SK-N-SH (cell line): ENCODE results near the gene ZCCHC17. TPM values are rescaled to one million over a fixed set of nuclear protein-coding genes. Genes with fewer than 3 reads are reported as not detected.

Experiments used
- CTCF ChIA-PET: fragments of 300-600, 350-600 bp; formaldehyde crosslinking; extraction: SDS; loops from one replicate; lab custom pipeline; 2021; lab: Yijun Ruan, JAX
- POLR2A ChIA-PET: fragments of 350-600 bp; sonication (Branson Sonifier 250); formaldehyde crosslinking; extraction: SDS; loops from one replicate; lab custom pipeline; 2020; ENCODE audit warnings: antibody characterized with exemption, inconsistent platforms; lab: Yijun Ruan, JAX
- DNase-seq: peaks from one replicate; pipeline ENCODE4 v3.0.0; 2012
- H2AFZ ChIP-seq: fragments of 200-600 bp; sonication (generic); 2 replicates; pipeline ENCODE4 v1.8.1; 2016; ENCODE audit warnings: antibody characterized with exemption, mild to moderate bottlenecking, low read depth
- H3F3A ChIP-seq: fragments of 200-600 bp; sonication (generic); replicated peaks from 2 replicates; pipeline ENCODE3; 2016; ENCODE audit warnings: antibody characterized with exemption, mild to moderate bottlenecking; ENCODE audit not compliant: insufficient read depth
- H3K27ac ChIP-seq, 2 experiments: fragments of 200-500 bp in 1 of 2; fragments of 200-600 bp in 1 of 2; sonication (Bioruptor generic) in 1 of 2; sonication (generic), shearing (Covaris generic) in 1 of 2; 2 replicates each; pipeline versions ENCODE4 v1.5.1 to v1.6.1; 2014 to 2016; ENCODE audit warnings: low read depth in 2 of 2, inconsistent platforms in 1 of 2, low read length in 1 of 2, mild to moderate bottlenecking in 1 of 2, mixed read lengths in 1 of 2
- H3K27me3 ChIP-seq: fragments of 200-600 bp; sonication (generic), shearing (Covaris generic); 2 replicates; pipeline ENCODE4 v1.6.1; 2016; ENCODE audit warnings: mixed run types; ENCODE audit not compliant: insufficient read depth
- H3K36me3 ChIP-seq, 2 experiments: fragments of 200-500 bp in 1 of 2; fragments of 200-600 bp in 1 of 2; sonication (Bioruptor generic) in 1 of 2; sonication (generic) in 1 of 2; replicated peaks in 1 of 2; 2 replicates each; pipeline versions ENCODE3 to v1.5.1; 2014 to 2016; ENCODE audit warnings: low read length in 1 of 2, mild to moderate bottlenecking in 1 of 2; ENCODE audit not compliant: insufficient read depth in 2 of 2, control insufficient read depth in 1 of 2
- H3K4me1 ChIP-seq, 2 experiments: fragments of 200-500 bp in 1 of 2; fragments of 200-600 bp in 1 of 2; sonication (Bioruptor generic) in 1 of 2; sonication (generic), shearing (Covaris generic) in 1 of 2; 2 replicates each; pipeline versions ENCODE4 v1.5.1 to v1.6.1; 2014 to 2016; ENCODE audit warnings: low read depth in 1 of 2, low read length in 1 of 2, mixed run types in 1 of 2; ENCODE audit not compliant: insufficient read depth in 2 of 2, control insufficient read depth in 1 of 2
- H3K4me2 ChIP-seq: fragments of 200-600 bp; sonication (generic), shearing (Covaris generic); 2 replicates; pipeline ENCODE4 v1.6.1; 2017; ENCODE audit warnings: mixed run types
- H3K4me3 ChIP-seq, 2 experiments: fragments of 200-500 bp in 1 of 2; fragments of 200-600 bp in 1 of 2; sonication (Bioruptor generic) in 1 of 2; sonication (generic), shearing (Covaris generic) in 1 of 2; 2 replicates each; pipeline versions ENCODE4 v1.5.1 to v1.8.1; 2014 to 2016; ENCODE audit warnings: low read depth in 2 of 2, inconsistent platforms in 1 of 2, low read length in 1 of 2, mild to moderate bottlenecking in 1 of 2, mixed read lengths in 1 of 2, moderate library complexity in 1 of 2
- H3K79me2 ChIP-seq: fragments of 200-600 bp; sonication (generic); 2 replicates; pipeline ENCODE4 v1.8.1; 2017; ENCODE audit warnings: mild to moderate bottlenecking; ENCODE audit not compliant: insufficient read depth
- H3K9ac ChIP-seq: fragments of 200-600 bp; sonication (generic); 2 replicates; pipeline ENCODE4 v1.6.1; 2017; ENCODE audit warnings: mixed run types
- H3K9me2 ChIP-seq: fragments of 200-600 bp; sonication (generic); 2 replicates; pipeline ENCODE4 v1.6.1; 2017; ENCODE audit warnings: mixed run types
- H3K9me3 ChIP-seq: fragments of 200-600 bp; sonication (generic); 2 replicates; pipeline ENCODE4 v1.6.1; 2017; ENCODE audit warnings: mixed run types, mild to moderate bottlenecking, moderate library complexity
- H4K20me1 ChIP-seq: fragments of 200-600 bp; sonication (generic); 2 replicates; pipeline ENCODE4 v1.6.1; 2017; ENCODE audit warnings: mild to moderate bottlenecking, mixed run types; ENCODE audit not compliant: insufficient read depth
- CHD2 ChIP-seq: fragments of 150-350 bp; IDR thresholded peaks from 2 replicates; pipeline ENCODE4 v1.6.1; 2018; ENCODE audit warnings: low read length; ENCODE audit not compliant: partially characterized antibody
- ELF1 ChIP-seq: IDR thresholded peaks from 2 replicates; pipeline ENCODE4 v1.4.0; 2012
- EP300 ChIP-seq, 2 experiments: IDR thresholded peaks; 2 replicates each; pipeline versions ENCODE4 v1.4.0 to v1.6.1; 2012; ENCODE audit warnings: borderline replicate concordance in 1 of 2, low read depth in 1 of 2, low read length in 1 of 2
- EZH2phosphoT487 ChIP-seq: fragments of 200-600 bp; sonication (generic); IDR thresholded peaks from 2 replicates; pipeline ENCODE4 v1.6.1; 2017; ENCODE audit warnings: low read depth, mixed run types, mild to moderate bottlenecking, antibody characterized with exemption, moderate library complexity, borderline replicate concordance
- FOXJ3 ChIP-seq: sonication (generic); formaldehyde crosslinking; IDR thresholded peaks from 2 replicates; pipeline ENCODE4 v1.5.1; 2020; ENCODE audit warnings: mild to moderate bottlenecking, missing genetic modification reagents
- GATA2 ChIP-seq: sonication (generic); formaldehyde crosslinking; IDR thresholded peaks from 2 replicates; pipeline ENCODE4 v1.5.0; 2020; ENCODE audit warnings: mild to moderate bottlenecking, missing genetic modification reagents
- JUND ChIP-seq: IDR thresholded peaks from 2 replicates; pipeline ENCODE4 v1.4.0; 2012
- MEF2A ChIP-seq: IDR thresholded peaks from 2 replicates; pipeline ENCODE4 v1.4.0; 2012; ENCODE audit warnings: low read depth, borderline replicate concordance
- MXI1 ChIP-seq: IDR thresholded peaks from 2 replicates; pipeline ENCODE4 v1.6.1; 2012; ENCODE audit warnings: mild to moderate bottlenecking, low read depth, low read length, improper control_type of control experiment
- NFIC ChIP-seq: IDR thresholded peaks from 2 replicates; pipeline ENCODE4 v1.4.0; 2012; ENCODE audit warnings: borderline replicate concordance
- RXRA ChIP-seq: IDR thresholded peaks from 2 replicates; pipeline ENCODE4 v1.4.0; 2012; ENCODE audit warnings: low read depth, mild to moderate bottlenecking, borderline replicate concordance
- SMC3 ChIP-seq: IDR thresholded peaks from 2 replicates; pipeline ENCODE4 v1.6.1; 2012; ENCODE audit warnings: low read depth, low read length, improper control_type of control experiment
- TAF1 ChIP-seq: IDR thresholded peaks from 2 replicates; pipeline ENCODE4 v1.6.1; 2012; ENCODE audit warnings: low read depth, mild to moderate bottlenecking, low read length, moderate library complexity, borderline replicate concordance
- TEAD4 ChIP-seq: IDR thresholded peaks from 2 replicates; pipeline ENCODE4 v1.4.0; 2012; ENCODE audit warnings: mild to moderate bottlenecking, borderline replicate concordance; ENCODE audit not compliant: insufficient read depth
- YY1 ChIP-seq: IDR thresholded peaks from 2 replicates; pipeline ENCODE4 v1.4.0; 2012; ENCODE audit warnings: low read depth, mild to moderate bottlenecking
- WGBS: methylation state at CpG from one replicate; pipeline ENCODE4 v1.1.6; 2017; ENCODE audit warnings: low lambda C conversion rate; 5-methylcytosine and 5-hydroxymethylcytosine counted together
- polyA plus RNA-seq, 3 experiments: library from polyadenylated mRNA; depleted of rRNA; stranded (reverse); fragments of >200 nt; gene quantifications; 2 replicates each; pipeline ENCODE4 v1.2.3, GENCODE V29; 2012
- TF ChIP-seq, protein P1 (sequence below): fragments of 150-350 bp; IDR thresholded peaks from 2 replicates; pipeline ENCODE4 v1.6.1; 2017; ENCODE audit warnings: antibody characterized with exemption, low read length, low read depth, borderline replicate concordance
- TF ChIP-seq, protein P2 (sequence below): IDR thresholded peaks from 2 replicates; pipeline ENCODE4 v1.4.0; 2012; ENCODE audit warnings: low read depth
- TF ChIP-seq, protein P3 (sequence below): IDR thresholded peaks from 2 replicates; pipeline ENCODE4 v1.6.1; 2012; ENCODE audit warnings: mild to moderate bottlenecking, low read depth, low read length, moderate library complexity
- TF ChIP-seq, protein P4 (sequence below): fragments of 150-350 bp; IDR thresholded peaks from 2 replicates; pipeline ENCODE4 v1.6.1; 2016; ENCODE audit warnings: mild to moderate bottlenecking, low read depth, low read length

The ZCCHC17 gene
- polyA plus RNA-seq, 1 of the 3 experiments (the other 2 are of a cell fraction), result 25.8 TPM

DNA sequence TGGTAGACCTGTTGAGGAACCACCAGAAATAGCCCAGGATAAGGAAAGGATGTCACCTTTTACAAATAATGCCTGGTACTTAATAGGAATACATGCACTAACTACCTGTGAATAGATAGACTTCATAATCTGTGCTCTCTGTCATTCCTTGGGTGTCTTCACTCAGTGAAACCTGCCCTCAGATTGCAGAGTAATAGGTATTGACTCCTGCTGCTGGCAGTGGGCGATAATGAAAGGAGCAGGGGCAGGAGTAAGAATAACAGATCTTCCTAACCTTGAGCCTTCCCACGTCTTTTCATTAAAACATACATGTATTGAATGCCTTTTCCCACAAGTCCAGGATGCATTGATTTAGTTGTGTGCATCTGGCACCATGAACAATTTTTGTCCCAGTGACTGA, 59.6 kb downstream of the ZCCHC17 start:
- POLR2A ChIA-PET, result no interaction called here
- Histone ChIP-seq H3K9me2 (no peaks in the 10 kb centered on the region), H3K27me3 (no peaks in the 10 kb centered on the region), H3K9me3 (no peaks in the 10 kb centered on the region), H3K79me2 (no peaks in the 10 kb centered on the region), H3F3A (no peaks in the 10 kb centered on the region)
- no peak for DNase-seq
- TF ChIP-seq, protein P1, sequence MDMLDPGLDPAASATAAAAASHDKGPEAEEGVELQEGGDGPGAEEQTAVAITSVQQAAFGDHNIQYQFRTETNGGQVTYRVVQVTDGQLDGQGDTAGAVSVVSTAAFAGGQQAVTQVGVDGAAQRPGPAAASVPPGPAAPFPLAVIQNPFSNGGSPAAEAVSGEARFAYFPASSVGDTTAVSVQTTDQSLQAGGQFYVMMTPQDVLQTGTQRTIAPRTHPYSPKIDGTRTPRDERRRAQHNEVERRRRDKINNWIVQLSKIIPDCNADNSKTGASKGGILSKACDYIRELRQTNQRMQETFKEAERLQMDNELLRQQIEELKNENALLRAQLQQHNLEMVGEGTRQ, result no peak
- no peak for TF ChIP-seq SMC3
- TF ChIP-seq, protein P2, sequence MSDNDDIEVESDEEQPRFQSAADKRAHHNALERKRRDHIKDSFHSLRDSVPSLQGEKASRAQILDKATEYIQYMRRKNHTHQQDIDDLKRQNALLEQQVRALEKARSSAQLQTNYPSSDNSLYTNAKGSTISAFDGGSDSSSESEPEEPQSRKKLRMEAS, result no peak
- TF ChIP-seq, all 33 proteins: peak for 0
- no peaks in the 10 kb centered on the region for H3K4me1 ChIP-seq
- no peak overlapping the region for H3K27ac ChIP-seq
- no peak overlapping the region for H2AFZ ChIP-seq
- H3K9ac ChIP-seq, result no peak overlapping the region
- H3K36me3 ChIP-seq, result peaks cover 17 to 30% of the 10 kb centered on the region in 2 experiments
- H4K20me1 ChIP-seq, result no peaks in the 10 kb centered on the region; the same call in 1 of the 2 replicates
- H3K4me2 ChIP-seq, result no peak overlapping the region
- WGBS, result 98% methylated on average over 2 of the region's 2 CpGs
- H3K4me3 ChIP-seq, result no peak overlapping the region
- CTCF ChIA-PET, result no interaction called here

DNA sequence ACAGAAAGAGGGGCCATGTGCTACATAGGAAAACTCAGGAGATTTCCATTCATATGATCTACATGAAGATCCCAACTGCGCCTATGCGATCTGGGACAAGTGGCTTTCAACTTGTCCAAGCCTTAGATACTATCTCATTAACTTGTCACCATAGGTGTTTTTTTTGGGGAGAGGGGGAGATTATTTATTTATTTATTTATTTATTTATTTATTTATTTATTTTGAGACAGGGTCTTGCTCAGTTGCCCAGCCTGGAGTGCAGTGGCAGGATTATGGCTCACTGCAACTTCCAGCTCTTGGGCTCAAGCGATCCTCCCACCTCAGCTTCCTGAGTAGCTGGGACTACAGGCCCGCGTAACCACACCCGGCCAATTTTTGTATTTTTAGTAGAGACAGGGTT, 64.8 kb downstream of the ZCCHC17 start:
- CTCF ChIA-PET, result interaction anchor here (0.6 to 2.4 kb wide), 4 partner anchors 26 to 176 kb away, joined by 3 to 8 read pairs (median 4); no protein-coding TSS in a partner anchor
- Histone ChIP-seq H3K9me3 (no peaks in the 10 kb centered on the region), H3K4me3 (no peak overlapping the region), H4K20me1 (no peaks in the 10 kb centered on the region), H3K4me2 (no peak overlapping the region), H3K79me2 (no peaks in the 10 kb centered on the region), H3K27ac (no peak overlapping the region), H2AFZ (no peak overlapping the region), H3K9ac (no peak overlapping the region), H3F3A (no peaks in the 10 kb centered on the region), H3K9me2 (no peaks in the 10 kb centered on the region), H3K36me3 (peaks cover 4 to 20% of the 10 kb centered on the region in 2 experiments), H3K4me1 (no peaks in the 10 kb centered on the region), H3K27me3 (no peaks in the 10 kb centered on the region)
- DNase-seq, result no peak
- 92% methylated on average over 6 of the region's 6 CpGs for WGBS
- POLR2A ChIA-PET, result interaction anchor here (0.9 kb wide), 1 partner anchor 12 kb away, joined by 3 read pairs; the partner anchor contains the start of gene FABP3
- no peak for TF ChIP-seq EP300 (IDR thresholded peaks at IDR 0.05; ENCODE audit: borderline replicate concordance in 1 of 2, low read depth in 1 of 2, low read length in 1 of 2)
- TF ChIP-seq, protein P3, sequence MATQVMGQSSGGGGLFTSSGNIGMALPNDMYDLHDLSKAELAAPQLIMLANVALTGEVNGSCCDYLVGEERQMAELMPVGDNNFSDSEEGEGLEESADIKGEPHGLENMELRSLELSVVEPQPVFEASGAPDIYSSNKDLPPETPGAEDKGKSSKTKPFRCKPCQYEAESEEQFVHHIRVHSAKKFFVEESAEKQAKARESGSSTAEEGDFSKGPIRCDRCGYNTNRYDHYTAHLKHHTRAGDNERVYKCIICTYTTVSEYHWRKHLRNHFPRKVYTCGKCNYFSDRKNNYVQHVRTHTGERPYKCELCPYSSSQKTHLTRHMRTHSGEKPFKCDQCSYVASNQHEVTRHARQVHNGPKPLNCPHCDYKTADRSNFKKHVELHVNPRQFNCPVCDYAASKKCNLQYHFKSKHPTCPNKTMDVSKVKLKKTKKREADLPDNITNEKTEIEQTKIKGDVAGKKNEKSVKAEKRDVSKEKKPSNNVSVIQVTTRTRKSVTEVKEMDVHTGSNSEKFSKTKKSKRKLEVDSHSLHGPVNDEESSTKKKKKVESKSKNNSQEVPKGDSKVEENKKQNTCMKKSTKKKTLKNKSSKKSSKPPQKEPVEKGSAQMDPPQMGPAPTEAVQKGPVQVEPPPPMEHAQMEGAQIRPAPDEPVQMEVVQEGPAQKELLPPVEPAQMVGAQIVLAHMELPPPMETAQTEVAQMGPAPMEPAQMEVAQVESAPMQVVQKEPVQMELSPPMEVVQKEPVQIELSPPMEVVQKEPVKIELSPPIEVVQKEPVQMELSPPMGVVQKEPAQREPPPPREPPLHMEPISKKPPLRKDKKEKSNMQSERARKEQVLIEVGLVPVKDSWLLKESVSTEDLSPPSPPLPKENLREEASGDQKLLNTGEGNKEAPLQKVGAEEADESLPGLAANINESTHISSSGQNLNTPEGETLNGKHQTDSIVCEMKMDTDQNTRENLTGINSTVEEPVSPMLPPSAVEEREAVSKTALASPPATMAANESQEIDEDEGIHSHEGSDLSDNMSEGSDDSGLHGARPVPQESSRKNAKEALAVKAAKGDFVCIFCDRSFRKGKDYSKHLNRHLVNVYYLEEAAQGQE, result no peak
- TF ChIP-seq RXRA, result no peak
- no peak for TF ChIP-seq YY1
- no peak for TF ChIP-seq ELF1
- no peak for TF ChIP-seq MXI1
- TF ChIP-seq CHD2, result no peak
- TF ChIP-seq TAF1, result no peak
- TF ChIP-seq MEF2A, result no peak
- TF ChIP-seq GATA2, result no peak
- TF ChIP-seq EZH2phosphoT487, result no peak
- no peak for TF ChIP-seq SMC3
- TF ChIP-seq, protein P2, result no peak
- TF ChIP-seq NFIC, result no peak
- TF ChIP-seq FOXJ3 (CRISPR knock-in tag), result no peak
- no peak for TF ChIP-seq JUND
- TF ChIP-seq, protein P4, sequence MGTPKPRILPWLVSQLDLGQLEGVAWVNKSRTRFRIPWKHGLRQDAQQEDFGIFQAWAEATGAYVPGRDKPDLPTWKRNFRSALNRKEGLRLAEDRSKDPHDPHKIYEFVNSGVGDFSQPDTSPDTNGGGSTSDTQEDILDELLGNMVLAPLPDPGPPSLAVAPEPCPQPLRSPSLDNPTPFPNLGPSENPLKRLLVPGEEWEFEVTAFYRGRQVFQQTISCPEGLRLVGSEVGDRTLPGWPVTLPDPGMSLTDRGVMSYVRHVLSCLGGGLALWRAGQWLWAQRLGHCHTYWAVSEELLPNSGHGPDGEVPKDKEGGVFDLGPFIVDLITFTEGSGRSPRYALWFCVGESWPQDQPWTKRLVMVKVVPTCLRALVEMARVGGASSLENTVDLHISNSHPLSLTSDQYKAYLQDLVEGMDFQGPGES, result no peak
- no peak for TF ChIP-seq TEAD4
